Uterus (tissue), 4 donors: ENCODE results near the gene LUZP2. TPM values are rescaled to one million over a fixed set of nuclear protein-coding genes. Genes with fewer than 3 reads are reported as not detected.

Experiments
- DNase-seq, 2 donors: peaks; one replicate each; pipeline ENCODE4 v3.0.0-alpha.2; 2019 to 2020
- H3K27ac ChIP-seq, 2 donors: fragments of 200-600 bp; sonication (generic); 1 replicate in 1 of 2; 2 replicates in 1 of 2; pipeline ENCODE4 v1.5.1; 2016 to 2018
- H3K27me3 ChIP-seq, 2 donors: fragments of 200-600 bp; sonication (generic); one replicate each; pipeline ENCODE4 v1.5.1; 2018 to 2019; ENCODE audit warnings: control low read depth in 1 of 2
- H3K36me3 ChIP-seq, 2 donors: fragments of 200-600 bp; sonication (generic); one replicate each; pipeline ENCODE4 v1.5.1; 2019; ENCODE audit warnings: control low read depth in 1 of 2
- H3K4me1 ChIP-seq, 2 donors: fragments of 200-600 bp; sonication (generic); one replicate each; pipeline ENCODE4 v1.5.1; 2018 to 2019; ENCODE audit warnings: control low read depth in 1 of 2
- H3K4me3 ChIP-seq, 2 donors: fragments of 200-600 bp; sonication (generic); 1 replicate in 1 of 2; 2 replicates in 1 of 2; pipeline ENCODE4 v1.5.1; 2018 to 2019; ENCODE audit warnings: mild to moderate bottlenecking in 1 of 2
- H3K9me3 ChIP-seq, 2 donors: fragments of 200-600 bp; sonication (generic); one replicate each; pipeline ENCODE4 v1.5.1; 2019; ENCODE audit warnings: control low read depth in 1 of 2
- POLR2A ChIP-seq, 2 donors: fragments of 450-650 bp; IDR thresholded peaks; one replicate each; pipeline ENCODE4 v1.6.1; 2016; ENCODE audit warnings: antibody characterized with exemption in 2 of 2, mild to moderate bottlenecking in 1 of 2, moderate library complexity in 1 of 2
- intact Hi-C: fragments of 100-400 bp; cut with DNase I; formaldehyde crosslinking; loops from one replicate; pipeline ENCODE4 v1.15.1; 2023; ENCODE audit warnings: low total_unique reads
- total RNA-seq, 4 donors: library from RNA; depleted of rRNA in 3 of 4; stranded (reverse); fragments of >200 nt in 3 of 4; gene quantifications; one replicate each; pipeline versions ENCODE4 v1.1.0 to v1.2.4, GENCODE V29; 2014 to 2023
- TF ChIP-seq, protein P1 (sequence below), 4 experiments: fragments of 200-600 bp in 2 of 4; fragments of 450-650 bp in 2 of 4; sonication (generic) in 2 of 4; IDR thresholded peaks; one replicate each; pipeline ENCODE4 v1.5.1; 2016 to 2019; ENCODE audit warnings: antibody characterized with exemption in 4 of 4, mild to moderate bottlenecking in 2 of 4, moderate library complexity in 1 of 4
- donor health status: DM: yes; HTN: yes; CAD: no.

LUZP2 gene
- total RNA-seq, 4 donors from 2014 or later: 0.24 to 13.8 TPM; not detected in 2

DNA sequence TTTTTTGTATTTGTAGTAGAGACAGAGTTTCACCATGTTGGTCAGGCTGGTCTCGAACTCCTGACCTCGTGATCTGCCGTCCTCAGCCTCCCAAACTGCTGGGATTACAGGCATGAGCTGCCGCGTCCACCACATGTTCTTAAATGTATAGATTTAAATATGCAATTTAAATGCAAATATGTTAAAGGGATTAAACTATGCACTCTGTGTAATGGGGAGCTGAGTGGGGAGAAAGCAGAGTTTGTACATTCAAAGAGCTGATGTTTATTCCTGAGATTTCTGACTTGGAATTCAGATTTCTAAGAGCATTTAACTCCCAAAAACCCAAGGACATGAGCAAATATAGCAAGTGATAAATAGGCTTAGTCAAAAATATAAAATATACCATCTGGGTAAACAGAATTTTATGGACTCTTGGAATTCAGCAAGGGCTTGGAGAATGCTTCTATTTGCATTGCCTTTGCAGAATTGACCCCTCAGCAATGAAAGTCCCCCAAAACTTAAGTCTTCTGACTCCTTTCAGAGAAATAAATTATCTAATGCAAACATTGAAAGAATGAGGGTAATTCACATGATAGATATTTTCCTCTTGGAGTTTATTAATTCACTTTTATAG, 170.6 kb downstream of the LUZP2 start:
- Histone ChIP-seq H3K36me3 (no peaks in the 10 kb centered on the region), H3K4me1 (no peaks in the 10 kb centered on the region), H3K4me3 (no peak overlapping the region), H3K9me3 (no peaks in the 10 kb centered on the region), H3K27ac (no peak overlapping the region), H3K27me3 (no peaks in the 10 kb centered on the region)
- intact Hi-C loops: no loop called here
- no peak for DNase-seq
- no peak for TF ChIP-seq POLR2A (IDR thresholded peaks at IDR 0.05)
- TF ChIP-seq, protein P1, sequence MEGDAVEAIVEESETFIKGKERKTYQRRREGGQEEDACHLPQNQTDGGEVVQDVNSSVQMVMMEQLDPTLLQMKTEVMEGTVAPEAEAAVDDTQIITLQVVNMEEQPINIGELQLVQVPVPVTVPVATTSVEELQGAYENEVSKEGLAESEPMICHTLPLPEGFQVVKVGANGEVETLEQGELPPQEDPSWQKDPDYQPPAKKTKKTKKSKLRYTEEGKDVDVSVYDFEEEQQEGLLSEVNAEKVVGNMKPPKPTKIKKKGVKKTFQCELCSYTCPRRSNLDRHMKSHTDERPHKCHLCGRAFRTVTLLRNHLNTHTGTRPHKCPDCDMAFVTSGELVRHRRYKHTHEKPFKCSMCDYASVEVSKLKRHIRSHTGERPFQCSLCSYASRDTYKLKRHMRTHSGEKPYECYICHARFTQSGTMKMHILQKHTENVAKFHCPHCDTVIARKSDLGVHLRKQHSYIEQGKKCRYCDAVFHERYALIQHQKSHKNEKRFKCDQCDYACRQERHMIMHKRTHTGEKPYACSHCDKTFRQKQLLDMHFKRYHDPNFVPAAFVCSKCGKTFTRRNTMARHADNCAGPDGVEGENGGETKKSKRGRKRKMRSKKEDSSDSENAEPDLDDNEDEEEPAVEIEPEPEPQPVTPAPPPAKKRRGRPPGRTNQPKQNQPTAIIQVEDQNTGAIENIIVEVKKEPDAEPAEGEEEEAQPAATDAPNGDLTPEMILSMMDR (IDR thresholded peaks at IDR 0.05): no peak

DNA sequence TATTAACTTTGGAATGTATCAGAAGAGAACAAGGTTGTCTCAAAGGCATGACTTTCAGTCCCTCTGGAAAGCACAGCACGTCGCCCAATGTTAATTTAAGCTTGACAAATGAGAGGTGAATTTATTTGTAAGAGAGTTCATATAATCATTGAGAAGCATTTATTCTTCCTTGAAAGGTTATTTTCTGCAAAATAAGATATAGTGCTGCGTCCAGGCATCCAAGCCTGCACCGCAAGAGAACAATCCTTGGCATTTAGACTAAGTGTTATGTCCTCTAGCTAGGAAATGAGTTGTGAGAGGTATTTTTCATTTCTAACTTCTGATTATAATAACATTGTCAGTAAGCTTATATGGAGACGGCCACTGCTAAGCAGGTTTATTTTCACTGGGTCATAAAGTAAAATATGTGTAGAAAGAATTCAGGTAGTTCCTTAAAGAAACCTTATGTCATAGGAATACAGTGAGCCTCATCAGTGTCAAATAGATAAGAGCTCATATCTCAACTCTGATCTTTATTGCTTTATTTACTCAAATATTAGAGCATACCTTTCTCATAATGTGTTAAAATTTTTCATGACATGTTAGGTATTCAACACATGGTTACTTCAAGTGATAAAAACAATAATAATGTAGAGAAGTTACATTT, 182.0 kb downstream of the LUZP2 start:
- intact Hi-C loops: no loop called here
- Histone ChIP-seq H3K27ac (no peak overlapping the region), H3K27me3 (no peaks in the 10 kb centered on the region), H3K9me3 (no peaks in the 10 kb centered on the region), H3K36me3 (no peaks in the 10 kb centered on the region), H3K4me1 (no peaks in the 10 kb centered on the region), H3K4me3 (no peak overlapping the region)
- no peak for TF ChIP-seq POLR2A (IDR thresholded peaks at IDR 0.05)
- TF ChIP-seq, protein P1 (IDR thresholded peaks at IDR 0.05): no peak
- no peak for DNase-seq

DNA sequence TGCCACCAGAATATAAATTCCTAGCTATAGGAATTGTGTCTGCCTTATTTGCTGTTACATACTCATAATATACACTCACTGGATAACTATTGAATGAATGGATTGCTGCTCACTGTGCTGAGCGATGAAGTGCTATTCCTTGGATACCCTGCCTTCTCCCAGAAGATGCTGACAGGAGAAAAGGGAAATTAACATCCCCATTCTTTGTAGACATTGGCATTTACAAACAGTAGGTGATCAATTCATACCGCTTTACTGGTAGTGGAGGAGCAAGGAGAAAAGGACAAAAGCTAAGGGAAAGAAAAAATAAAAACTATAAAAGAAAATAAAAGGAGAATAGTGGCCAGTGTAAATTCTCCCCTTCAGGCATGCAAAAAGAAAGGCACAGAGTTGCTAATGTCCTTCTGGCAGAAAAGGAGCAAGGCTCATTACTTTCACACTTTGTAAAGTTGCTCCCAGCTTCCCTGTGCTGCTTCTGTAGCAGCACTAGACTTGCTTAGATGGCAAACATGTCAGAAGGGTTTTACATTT, 183.0 kb downstream of the LUZP2 start:
- TF ChIP-seq, protein P1 (IDR thresholded peaks at IDR 0.05): no peak
- no peak for TF ChIP-seq POLR2A (IDR thresholded peaks at IDR 0.05)
- H3K27ac ChIP-seq: no peak overlapping the region
- H3K27me3 ChIP-seq: no peaks in the 10 kb centered on the region
- H3K9me3 ChIP-seq: no peaks in the 10 kb centered on the region
- intact Hi-C loops: no loop called here
- DNase-seq: no peak
- H3K36me3 ChIP-seq: no peaks in the 10 kb centered on the region
- no peaks in the 10 kb centered on the region for H3K4me1 ChIP-seq
- H3K4me3 ChIP-seq: no peak overlapping the region

DNA sequence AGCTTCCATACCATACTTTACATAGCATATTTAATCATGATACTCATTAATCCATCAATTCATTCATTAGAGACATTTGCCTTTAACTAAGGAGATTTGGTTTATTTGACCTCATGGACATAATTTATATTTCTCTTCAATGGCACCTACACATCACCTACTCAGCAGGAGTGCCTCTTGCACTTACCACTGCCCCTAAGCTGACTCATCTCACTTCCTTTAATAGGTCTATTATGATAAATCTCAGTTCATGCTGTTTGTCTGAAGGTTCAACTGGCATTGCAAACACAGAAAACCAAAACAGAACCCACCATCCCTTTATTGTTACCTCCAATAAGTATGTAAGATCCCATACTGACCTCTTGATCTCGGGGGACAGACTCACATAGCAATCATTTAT, 186.7 kb downstream of the LUZP2 start:
- intact Hi-C loops: no loop called here
- Histone ChIP-seq H3K4me1 (no peaks in the 10 kb centered on the region), H3K36me3 (no peaks in the 10 kb centered on the region), H3K9me3 (no peaks in the 10 kb centered on the region), H3K27me3 (no peaks in the 10 kb centered on the region), H3K4me3 (no peak overlapping the region), H3K27ac (no peak overlapping the region)
- no peak for DNase-seq
- TF ChIP-seq POLR2A (IDR thresholded peaks at IDR 0.05): no peak
- TF ChIP-seq, protein P1 (IDR thresholded peaks at IDR 0.05): no peak

DNA sequence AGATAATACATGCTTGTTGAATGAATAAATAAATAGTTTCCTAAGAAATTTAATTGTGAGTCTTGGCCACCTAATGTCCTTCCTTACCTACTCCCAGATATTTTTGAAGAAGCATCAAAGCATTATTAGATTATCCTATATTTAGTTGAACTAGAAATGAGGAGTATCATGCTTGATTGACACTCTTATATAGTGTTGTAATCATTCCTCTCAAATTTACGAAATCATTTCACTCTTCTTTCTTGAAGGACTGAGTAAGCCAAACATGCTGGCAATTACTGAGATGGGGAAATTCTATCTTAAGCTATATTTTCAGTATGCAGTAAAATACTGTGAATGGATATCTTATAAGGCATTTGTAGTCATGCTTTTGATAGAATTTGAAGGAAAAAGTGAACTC, 189.0 kb downstream of the LUZP2 start:
- H3K4me1 ChIP-seq: no peaks in the 10 kb centered on the region
- DNase-seq: no peak
- no peaks in the 10 kb centered on the region for H3K27me3 ChIP-seq
- no peaks in the 10 kb centered on the region for H3K9me3 ChIP-seq
- TF ChIP-seq, protein P1 (IDR thresholded peaks at IDR 0.05): no peak
- no peak for TF ChIP-seq POLR2A (IDR thresholded peaks at IDR 0.05)
- H3K36me3 ChIP-seq: no peaks in the 10 kb centered on the region
- intact Hi-C loops: no loop called here
- no peak overlapping the region for H3K27ac ChIP-seq
- no peak overlapping the region for H3K4me3 ChIP-seq
